HG02840 (cell line): ENCODE measurements around the gene KLK15.
"Not testable (repeated sequence)": the region's sequence is repeated elsewhere in the genome, so short reads cannot be mapped to it uniquely, and the experiment has no call there.

ENCODE experiments used
- ATAC-seq: cut with Tn5 transposase; IDR thresholded peaks from one replicate; pipeline ENCODE4 v1.9.1; 2021; ENCODE audit warnings: mild to moderate bottlenecking, moderate library complexity, moderate number of reproducible peaks; ENCODE audit not compliant: unreplicated experiment, low FRiP score

KLK15 gene

DNA sequence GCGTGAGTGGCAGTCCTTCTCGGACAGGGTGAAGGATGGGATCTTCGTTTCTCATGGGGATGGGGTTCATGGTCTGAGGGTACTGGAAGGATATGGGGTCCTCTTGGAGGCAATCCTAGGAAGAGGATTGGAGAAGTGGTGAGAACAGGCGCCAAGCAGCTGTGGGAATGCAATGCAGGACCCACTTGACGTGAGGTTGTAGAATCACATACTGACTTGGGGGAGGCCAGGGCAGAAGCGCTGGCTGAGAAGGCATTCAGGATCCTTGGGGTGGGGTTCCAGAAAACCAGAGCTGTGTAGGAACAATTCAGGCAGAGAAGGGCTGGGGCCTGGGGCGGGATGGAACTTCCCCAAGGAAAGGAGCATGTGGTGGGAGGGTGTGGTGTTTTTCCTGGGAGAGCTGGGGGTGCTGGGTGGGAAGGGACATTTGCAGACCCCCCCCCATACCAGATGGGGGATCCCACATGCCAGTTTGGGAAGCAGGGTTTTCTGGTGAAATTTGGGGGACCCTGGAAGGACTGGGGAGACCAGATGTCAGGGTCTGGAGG, 10.6 kb downstream of the KLK15 start:
- ATAC-seq = no peak

- ATAC-seq = no peak
These were observed 11.8 kb downstream of the KLK15 start for GRCh38 chr19:50821622-50822021.

- no peak for ATAC-seq
These were observed 12.1 kb downstream of the KLK15 start for GRCh38 chr19:50821248-50821612.

GRCh38 chr19:50820549-50821247, 12.7 kb downstream of the KLK15 start:
- ATAC-seq = no peak

DNA sequence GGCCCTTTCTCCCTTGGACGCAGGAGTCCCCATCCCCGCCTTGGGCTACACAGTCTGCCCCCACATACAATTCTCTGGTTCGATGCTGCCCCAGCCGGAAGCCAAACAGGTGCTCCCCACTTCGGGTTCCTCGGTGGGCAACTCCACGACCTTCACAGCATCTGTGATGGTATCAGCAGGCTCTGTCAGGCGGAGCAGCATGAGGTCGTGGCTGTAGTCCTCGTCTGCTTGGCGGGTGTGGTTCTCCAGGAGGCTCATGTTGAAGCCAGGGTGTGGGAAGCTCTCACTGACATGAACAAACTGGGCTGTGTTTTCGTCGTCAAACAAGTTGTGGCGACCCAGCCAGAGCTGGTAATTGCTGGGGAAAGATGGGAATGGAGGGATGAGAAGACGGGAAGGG, 13.3 kb downstream of the KLK15 start:
- ATAC-seq = no peak

DNA sequence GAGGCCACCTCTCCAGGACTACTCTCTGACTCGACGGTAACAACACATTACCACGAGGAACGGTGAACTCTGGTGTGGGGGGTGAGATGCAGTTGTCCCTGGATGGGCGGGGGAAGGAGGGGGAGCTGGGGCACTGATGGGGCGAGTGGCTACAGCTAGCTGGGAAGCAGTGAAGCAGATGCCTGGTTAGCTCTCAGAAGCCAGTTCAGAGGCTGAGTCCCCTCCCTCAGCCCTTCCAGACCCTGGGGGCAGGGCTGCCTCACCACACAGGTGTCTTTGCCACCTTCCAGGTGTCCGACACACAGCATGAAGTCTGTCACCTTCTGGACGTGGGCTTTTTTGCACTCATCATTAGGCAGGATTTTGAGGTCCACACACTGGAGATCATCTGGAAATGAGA, 13.7 kb downstream of the KLK15 start:
- no peak for ATAC-seq

DNA sequence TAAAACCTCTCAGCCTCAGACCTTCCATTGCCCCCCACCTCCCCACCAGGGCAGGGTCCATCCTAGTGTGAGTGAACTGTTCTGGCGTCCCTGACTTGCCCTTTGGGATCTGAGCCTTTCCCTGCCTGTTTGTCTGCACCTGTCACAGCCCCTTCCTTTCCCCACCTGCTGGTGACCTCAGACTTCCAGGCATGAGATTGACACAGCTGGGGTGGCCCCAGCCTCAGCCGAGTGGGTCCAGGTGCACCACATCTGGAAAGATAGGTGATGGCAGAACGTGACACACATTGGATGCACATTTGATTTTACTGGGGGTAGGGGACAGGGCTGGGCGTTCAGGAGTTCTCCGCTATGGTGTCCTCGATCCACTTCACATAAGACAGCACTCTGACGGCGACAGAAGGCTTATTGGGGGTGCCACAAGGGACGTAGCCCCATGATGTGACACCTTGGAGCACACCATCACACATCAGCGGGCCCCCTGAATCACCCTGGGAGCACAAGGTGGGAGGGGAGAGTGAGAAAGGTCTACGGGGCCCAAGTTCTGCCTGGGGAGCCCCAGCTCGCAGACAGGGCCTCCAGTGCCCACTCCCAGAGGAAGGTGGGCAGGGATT, 14.4 kb downstream of the KLK15 start:
- ATAC-seq = no peak

DNA sequence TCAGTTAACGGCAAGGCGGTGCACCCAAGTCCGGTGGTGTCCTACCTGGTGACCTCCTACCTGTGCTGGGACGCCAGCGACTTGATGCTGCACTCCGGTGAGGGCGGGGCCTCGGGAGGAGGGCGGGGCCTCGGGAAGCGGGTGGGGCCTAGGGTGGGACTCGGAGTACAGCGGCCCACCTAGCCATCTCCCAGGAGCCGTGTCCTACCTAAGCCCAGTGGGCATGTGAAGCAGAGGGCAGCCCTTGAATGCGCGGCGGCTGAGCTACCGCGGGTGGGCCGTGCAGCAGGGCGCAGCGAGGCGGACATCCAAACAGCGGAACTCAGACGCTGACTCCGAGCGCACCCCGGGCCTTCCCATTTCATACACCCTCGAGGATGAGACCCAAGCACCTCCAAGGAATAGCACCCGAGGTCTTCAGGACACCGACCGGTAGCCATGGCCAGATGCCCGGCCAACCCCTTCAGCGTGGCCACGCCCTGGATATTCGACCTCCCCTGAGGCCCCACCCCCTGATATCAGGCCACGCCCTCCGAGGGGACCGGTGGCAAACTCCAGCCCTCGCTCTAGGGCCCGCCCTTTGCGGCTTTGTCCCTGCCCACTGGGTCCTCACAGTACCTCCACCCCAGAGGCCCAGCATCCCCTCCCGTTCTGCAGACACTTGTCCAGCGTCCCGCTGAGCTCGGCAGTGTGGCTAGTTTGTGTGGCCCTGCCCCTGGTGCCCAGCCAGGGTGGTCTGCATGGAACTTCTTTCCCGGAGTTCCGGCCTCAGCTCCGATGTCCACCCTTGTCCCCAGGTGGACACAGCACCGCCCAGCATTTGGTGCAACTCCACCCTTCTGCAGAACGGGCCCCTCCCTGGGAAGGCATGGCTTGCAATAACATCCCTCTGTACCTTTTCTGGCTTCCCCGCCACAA, 15.2 kb downstream of the KLK15 start:
- peak; percentile 54 for ATAC-seq

DNA sequence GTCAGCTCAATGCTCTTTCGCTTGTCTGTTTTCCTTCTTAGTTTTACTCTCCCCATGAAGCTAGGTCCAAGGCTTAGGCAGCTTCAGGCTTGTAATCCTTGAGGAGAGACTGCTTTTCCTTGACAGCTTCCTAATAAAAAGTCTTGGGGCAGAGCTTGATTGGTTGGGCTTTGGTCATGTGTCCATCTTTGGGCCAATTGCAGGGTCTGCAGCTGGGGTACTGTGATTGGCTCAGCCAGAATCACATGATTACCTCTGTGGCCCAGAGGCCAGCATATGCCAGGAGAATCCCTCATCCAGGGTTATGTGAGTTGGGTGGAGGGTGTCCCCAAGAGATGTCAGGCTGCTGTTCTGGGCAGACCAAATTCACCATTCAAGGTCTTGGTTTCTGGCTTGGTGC, 17.9 kb downstream of the KLK15 start:
- ATAC-seq = no peak

GRCh38 chr19:50814883-50815282, 18.5 kb downstream of the KLK15 start:
- no peak for ATAC-seq

GRCh38 chr19:50812474-50812873, 20.9 kb downstream of the KLK15 start:
- ATAC-seq = no peak

GRCh38 chr19:50811622-50812238, 21.6 kb downstream of the KLK15 start:
- ATAC-seq = not testable (repeated sequence)

GRCh38 chr19:50808856-50809255, 24.5 kb downstream of the KLK15 start:
- ATAC-seq = no peak

DNA sequence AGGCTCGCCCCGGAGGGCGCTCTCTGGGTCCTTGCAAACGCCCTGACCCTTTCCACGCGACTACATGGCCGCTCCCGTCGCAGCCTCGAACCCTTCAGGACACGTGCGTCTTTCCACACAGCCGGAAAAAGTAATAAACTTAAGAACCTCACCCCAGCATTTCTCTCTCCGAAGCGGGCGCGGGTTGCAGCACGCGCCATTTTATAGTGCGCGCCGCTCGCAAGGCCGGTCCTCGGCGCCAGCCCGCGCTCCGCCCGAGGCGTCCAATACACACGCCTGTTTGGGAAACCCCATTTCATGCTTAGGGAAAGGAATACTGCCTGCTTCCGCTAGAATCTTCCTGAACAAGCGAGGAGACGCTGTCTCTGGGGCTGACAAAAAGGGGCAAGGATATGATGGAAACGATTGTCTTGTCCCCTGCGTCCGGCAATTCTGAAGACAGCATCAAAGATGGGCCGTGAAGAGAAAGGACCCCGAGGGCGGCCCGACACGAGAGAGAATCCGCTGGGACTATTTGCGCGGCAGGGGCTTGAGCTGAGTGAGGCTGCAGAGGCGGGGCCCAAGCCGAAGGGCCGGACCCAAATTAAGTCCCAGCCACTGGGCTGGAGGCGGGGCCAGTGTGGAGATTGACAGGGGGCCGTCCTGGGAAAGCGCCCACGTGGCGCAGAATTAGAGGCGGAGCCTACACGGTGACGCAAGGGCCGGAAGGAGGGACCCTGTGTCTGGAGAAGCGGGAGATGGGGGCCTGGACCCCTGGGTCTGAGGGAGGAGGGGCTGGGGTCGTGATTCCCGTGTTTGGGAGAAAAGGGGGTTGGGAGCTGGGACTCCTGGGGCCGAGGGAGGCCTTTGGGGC, 28.7 kb downstream of the KLK15 start:
- ATAC-seq = peak; percentile 89

DNA sequence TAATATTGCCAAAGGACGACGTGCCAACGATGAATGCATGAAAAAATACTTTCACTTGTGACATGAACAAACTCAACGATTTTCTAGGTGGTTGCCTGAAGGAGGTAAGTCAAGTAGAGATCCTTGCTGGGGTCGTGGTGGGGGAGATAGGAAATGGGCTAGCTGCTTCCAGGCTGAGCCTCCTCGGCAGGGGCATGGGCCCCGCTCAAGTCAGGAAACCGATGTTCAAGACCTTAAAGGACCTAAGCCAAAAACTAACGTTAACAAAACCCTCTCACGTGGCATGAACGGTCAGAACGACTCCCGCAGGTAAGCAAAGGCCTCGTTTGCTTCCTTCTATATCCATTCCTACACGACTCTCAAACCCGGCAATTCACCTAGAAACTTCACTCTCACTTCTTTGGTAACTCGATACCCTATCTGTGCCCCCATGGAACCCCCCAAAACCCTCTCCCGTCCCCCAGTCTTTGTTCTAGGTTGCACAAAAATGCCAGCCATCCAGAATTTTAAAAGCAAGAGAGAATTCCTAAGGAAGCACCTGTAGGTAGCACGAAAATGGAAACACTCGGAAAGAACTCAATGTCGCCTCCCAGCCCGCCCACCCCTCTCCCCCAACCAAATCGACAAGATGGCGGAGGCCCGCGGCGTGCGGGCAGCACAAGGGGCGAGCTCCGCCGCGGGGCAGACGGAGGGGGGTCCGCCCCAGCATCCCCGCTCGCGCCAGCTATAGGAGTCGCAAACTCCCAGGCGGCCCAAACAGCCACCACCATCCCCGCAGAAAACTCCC, 29.5 kb downstream of the KLK15 start:
- ATAC-seq = peak; percentile 3

DNA sequence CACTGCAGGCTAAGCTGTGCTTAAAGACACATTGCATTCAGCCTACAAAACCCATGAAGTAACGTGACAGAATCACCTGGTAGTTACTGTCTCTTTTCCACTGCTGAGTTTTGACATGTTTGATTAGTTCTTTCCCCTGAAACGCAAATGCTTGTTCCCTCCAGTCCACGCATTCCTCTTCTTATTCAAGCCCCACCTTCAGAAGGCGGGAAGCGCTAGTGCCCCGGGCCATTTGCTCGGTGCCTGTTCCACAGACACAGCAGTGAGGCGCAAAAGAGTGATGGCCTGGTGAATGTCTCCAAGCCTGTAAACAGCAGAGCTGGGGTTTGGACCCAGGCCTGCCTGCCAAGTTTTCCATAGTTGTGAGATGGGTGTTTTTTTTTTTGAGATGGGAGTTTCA, 32.3 kb downstream of the KLK15 start:
- ATAC-seq = no peak

DNA sequence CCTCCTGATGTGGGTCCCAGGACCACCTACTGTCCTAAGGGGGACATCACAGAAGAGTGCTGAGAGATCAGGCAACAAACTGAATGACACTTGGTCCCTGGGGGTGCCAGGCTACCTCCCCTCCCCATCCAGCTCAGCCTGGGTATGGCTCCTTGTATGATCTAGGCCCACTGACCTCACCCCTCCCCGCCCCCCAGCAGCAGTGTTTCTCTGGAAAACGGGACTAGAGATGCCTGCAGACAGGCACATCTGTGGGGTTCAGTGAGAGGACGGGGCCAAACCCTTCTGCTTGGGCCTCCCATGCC, 33.9 kb downstream of the KLK15 start:
- ATAC-seq = no peak

GRCh38 chr19:50798659-50799546, 34.5 kb downstream of the KLK15 start:
- no peak for ATAC-seq
